ENCODE results near the gene SLC16A10. TPM values are rescaled to one million over a fixed set of nuclear protein-coding genes. Genes with fewer than 3 reads are reported as not detected.

SLC16A10 gene
- polyA plus RNA-seq, 1 experiment, result not detected

DNA sequence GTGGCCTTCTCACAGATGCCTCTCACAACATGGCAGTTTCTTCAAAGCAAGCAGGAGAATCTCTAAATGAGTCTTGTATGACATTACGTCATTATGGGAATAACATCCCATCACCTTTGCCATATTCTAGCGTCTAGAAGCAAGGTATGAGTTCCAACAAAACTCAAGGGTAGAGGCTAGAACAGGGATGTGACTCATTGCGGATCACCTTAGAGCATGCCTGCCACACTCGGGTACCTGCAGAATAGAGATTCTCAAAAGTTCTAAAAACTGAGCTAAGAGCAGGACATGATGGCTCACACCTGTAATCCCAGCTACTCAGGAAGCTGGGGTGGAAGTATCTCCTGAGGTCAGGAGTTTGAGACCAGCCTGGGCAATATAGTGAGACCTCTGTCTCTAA, 182.8 kb downstream of the SLC16A10 start:
- CTCF ChIA-PET, result no interaction called here
- Histone ChIP-seq H3K4me3 (ENCODE audit: low read depth, low read length) (no peak overlapping the region), H3K27me3 (ENCODE audit: control insufficient read depth, insufficient read depth, low read length) (no peaks in the 10 kb centered on the region), H3K36me3 (ENCODE audit: control insufficient read depth, insufficient read depth, low read length) (peaks cover 2% of the 10 kb centered on the region)
- POLR2A ChIA-PET, result no interaction called here
- DNase-seq (ENCODE audit: low read depth), result no peak
- TF ChIP-seq, protein P1, sequence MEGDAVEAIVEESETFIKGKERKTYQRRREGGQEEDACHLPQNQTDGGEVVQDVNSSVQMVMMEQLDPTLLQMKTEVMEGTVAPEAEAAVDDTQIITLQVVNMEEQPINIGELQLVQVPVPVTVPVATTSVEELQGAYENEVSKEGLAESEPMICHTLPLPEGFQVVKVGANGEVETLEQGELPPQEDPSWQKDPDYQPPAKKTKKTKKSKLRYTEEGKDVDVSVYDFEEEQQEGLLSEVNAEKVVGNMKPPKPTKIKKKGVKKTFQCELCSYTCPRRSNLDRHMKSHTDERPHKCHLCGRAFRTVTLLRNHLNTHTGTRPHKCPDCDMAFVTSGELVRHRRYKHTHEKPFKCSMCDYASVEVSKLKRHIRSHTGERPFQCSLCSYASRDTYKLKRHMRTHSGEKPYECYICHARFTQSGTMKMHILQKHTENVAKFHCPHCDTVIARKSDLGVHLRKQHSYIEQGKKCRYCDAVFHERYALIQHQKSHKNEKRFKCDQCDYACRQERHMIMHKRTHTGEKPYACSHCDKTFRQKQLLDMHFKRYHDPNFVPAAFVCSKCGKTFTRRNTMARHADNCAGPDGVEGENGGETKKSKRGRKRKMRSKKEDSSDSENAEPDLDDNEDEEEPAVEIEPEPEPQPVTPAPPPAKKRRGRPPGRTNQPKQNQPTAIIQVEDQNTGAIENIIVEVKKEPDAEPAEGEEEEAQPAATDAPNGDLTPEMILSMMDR (IDR thresholded peaks at IDR 0.05; ENCODE audit: insufficient read depth, low read depth, low read length), result no peak

DNA sequence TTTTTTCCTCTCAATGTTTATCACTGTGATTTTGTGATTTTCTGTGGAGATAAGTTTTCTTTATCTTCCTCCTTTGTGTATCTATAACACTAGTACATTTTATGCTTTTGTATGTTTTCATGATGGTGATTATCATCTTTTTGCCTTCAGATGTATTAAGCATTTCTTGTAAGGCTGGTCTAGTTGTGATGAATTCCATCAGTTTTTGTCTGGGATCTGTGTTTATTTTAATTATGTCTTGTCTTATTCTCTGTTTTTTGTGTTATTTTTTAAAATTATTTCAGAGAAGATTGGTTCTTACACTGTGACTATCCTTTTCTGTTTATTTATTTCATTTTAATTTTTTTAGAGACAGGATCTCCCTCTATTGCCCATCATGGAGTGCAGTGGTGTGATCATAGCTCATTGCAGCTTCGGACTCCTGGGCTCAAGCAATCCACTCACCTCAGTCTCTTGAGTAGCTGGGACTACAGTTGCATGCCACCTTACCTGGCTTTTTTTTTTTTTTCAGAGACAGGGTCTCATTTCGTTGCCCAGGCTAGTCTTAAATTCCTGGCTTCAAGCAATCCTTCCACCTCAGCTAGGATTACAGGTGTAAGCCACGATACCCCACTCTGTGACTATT, 187.4 kb downstream of the SLC16A10 start:
- no peak for DNase-seq (ENCODE audit: low read depth)
- POLR2A ChIA-PET, result no interaction called here
- no peak overlapping the region for H3K4me3 ChIP-seq (ENCODE audit: low read depth, low read length)
- peaks cover 9% of the 10 kb centered on the region; the same call in 1 of the 2 replicates for H3K36me3 ChIP-seq (ENCODE audit: control insufficient read depth, insufficient read depth, low read length)
- no peaks in the 10 kb centered on the region for H3K27me3 ChIP-seq (ENCODE audit: control insufficient read depth, insufficient read depth, low read length)
- CTCF ChIA-PET, result interaction anchor here (1.2 to 1.3 kb wide), 2 partner anchors 10 to 31 kb away, joined by 3 read pairs; no protein-coding TSS in a partner anchor
- TF ChIP-seq, protein P1 (IDR thresholded peaks at IDR 0.05; ENCODE audit: insufficient read depth, low read depth, low read length), result no peak

DNA sequence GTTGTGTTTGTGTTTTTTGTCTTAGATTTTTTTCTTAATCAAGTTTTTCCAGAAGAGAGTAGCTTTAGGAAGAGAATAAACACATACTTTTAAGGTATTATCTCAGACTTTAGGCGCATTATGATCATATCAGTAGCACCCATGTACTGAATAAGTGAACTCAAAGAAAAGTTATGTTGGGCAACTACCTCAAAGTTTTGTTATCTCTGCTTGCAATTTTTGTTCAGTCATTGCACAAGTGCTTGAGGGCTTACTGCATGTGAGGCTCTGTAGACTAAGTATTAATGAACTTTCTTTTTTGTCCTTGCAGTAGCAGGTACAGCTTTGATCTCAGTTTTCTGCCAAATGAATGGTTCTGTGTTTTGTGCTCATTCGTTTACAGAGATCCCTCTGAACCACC, 189.0 kb downstream of the SLC16A10 start:
- no peak for DNase-seq (ENCODE audit: low read depth)
- TF ChIP-seq, protein P1 (IDR thresholded peaks at IDR 0.05; ENCODE audit: insufficient read depth, low read depth, low read length), result no peak
- H3K27me3 ChIP-seq (ENCODE audit: control insufficient read depth, insufficient read depth, low read length), result no peaks in the 10 kb centered on the region
- no peak overlapping the region for H3K4me3 ChIP-seq (ENCODE audit: low read depth, low read length)
- peaks cover 9% of the 10 kb centered on the region; the same call in 1 of the 2 replicates for H3K36me3 ChIP-seq (ENCODE audit: control insufficient read depth, insufficient read depth, low read length)
- POLR2A ChIA-PET, result no interaction called here
- CTCF ChIA-PET, result interaction anchor here (1.2 to 2.2 kb wide), 2 partner anchors 10 to 17 kb away, joined by 3 to 8 read pairs; a partner anchor contains a TSS

DNA sequence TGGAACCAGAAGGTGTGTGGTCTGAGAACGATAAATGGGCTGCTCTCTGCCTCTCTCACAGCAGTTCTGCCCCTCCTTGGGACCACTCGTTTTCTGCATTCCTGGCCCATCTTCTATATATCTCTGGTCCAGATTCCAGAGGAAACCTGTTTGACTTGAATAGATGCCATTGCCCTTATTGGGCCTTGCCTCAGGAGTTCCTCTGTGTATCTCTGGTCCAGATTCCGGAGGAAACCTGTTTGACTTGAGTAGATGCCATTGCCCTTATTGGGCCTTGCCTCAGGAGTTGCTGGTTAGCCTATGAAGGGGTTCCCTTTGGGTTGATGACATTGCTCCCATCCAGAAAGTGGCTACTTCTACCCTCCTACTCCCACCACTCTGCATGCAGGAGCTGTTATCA, 189.4 kb downstream of the SLC16A10 start:
- H3K27me3 ChIP-seq (ENCODE audit: control insufficient read depth, insufficient read depth, low read length), result no peaks in the 10 kb centered on the region
- no peak overlapping the region for H3K4me3 ChIP-seq (ENCODE audit: low read depth, low read length)
- no peak for DNase-seq (ENCODE audit: low read depth)
- TF ChIP-seq, protein P1 (IDR thresholded peaks at IDR 0.05; ENCODE audit: insufficient read depth, low read depth, low read length), result no peak
- ChIA-PET POLR2A (no interaction called here), CTCF (interaction anchor here (1.1 to 2.2 kb wide), 2 partner anchors 10 to 18 kb away, joined by 3 to 8 read pairs; a partner anchor contains a TSS)
- peaks cover 9% of the 10 kb centered on the region; the same call in 1 of the 2 replicates for H3K36me3 ChIP-seq (ENCODE audit: control insufficient read depth, insufficient read depth, low read length)

DNA sequence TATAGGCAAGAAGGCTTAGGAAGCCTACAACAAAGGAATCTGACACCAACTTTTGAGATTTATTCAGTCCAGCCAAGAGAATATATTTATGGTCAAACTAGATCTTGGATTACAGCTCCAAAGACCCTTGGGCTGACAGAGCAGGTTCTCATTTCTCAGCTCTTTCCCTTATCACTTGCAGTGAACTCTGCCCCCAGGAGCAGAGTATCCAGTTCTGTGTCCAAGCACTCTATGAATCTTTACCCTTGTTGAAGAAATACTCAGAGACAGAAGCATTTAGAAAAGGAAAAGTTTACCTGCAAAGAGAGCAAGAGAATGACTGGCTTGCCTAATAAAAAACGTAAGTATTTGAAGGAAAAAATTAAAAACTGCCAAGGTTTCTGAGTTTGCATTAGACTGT, 190.5 kb downstream of the SLC16A10 start:
- CTCF ChIA-PET, result interaction anchor here (1.1 to 2.2 kb wide), 2 partner anchors 11 to 19 kb away, joined by 3 to 8 read pairs; a partner anchor contains a TSS

More for the DNA sequence above, 190.5 kb downstream of the SLC16A10 start:
- POLR2A ChIA-PET, result no interaction called here
- no peaks in the 10 kb centered on the region for H3K27me3 ChIP-seq (ENCODE audit: control insufficient read depth, insufficient read depth, low read length)
- DNase-seq (ENCODE audit: low read depth), result no peak
- TF ChIP-seq, protein P1 (IDR thresholded peaks at IDR 0.05; ENCODE audit: insufficient read depth, low read depth, low read length), result no peak
- no peak overlapping the region for H3K4me3 ChIP-seq (ENCODE audit: low read depth, low read length)
- H3K36me3 ChIP-seq (ENCODE audit: control insufficient read depth, insufficient read depth, low read length), result peaks cover 9% of the 10 kb centered on the region; the same call in 1 of the 2 replicates

Data from BJ (cell line).